ENCODE data around the gene UNG.

DNA sequence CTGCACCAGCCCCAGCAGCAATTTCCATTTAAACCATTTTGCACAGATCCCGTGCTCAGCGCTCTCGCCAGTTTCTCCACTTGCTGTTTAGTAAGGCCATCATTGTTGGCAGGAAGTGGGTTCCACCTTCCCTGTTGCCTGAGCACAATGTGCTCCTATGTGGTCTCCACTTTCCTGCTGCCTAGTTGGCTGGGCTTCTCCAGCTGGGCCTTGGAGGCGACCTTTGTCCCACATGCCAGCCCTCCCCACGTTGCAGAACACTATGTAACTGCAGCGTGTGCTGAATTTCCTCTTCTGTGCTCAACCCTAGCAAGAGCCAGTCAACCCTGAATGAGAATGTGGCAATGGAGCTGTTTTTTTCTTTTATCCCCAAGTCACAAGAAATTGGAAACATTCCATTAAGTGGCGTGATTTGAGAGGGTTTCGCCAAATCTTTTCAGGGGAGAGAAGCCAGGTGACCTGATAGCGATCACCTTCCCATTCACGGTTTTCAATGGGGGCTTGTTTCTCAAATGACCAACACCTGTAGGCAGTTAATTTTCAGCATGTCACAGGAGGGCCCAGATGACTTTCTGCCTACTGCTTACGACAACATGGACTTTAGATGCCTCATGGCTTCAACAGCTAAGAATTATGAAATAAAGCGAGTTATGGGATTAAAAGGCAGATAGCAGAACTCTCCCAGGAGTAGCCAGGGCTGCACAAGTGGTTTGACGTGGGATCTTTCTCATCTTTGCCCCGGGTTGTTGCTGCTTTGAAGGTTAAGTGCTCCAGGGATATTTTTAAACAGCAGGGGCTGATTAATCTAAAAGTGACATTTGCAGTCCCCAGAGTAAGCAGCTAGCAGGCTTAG, 18.6 kb downstream of the UNG start, which contains the start of gene ACACB:
- TF ChIP-seq EZH2phosphoT487 (IDR thresholded peaks at IDR 0.05; ENCODE audit: insufficient read depth, low read depth) (no peak), EZH2 (IDR thresholded peaks at IDR 0.05; ENCODE audit: insufficient read depth, poor library complexity, severe bottlenecking) (no peak)

All from GM23248 (cell line).